Measurements from ENCODE around the gene TTC28. TPM values are rescaled to one million over a fixed set of nuclear protein-coding genes. Genes with fewer than 3 reads are reported as not detected.
"Not testable (repeated sequence)": the region's sequence is repeated elsewhere in the genome, so short reads cannot be mapped to it uniquely, and the experiment has no call there.

The TTC28 gene
- total RNA-seq, 1 experiment from 2014 or later, result not detected

- no peak for TF ChIP-seq CTCF (IDR thresholded peaks at IDR 0.05; ENCODE audit: unreplicated experiment)
- ChIA-PET CTCF (interaction anchor here (0.8 to 1.4 kb wide), 2 partner anchors 13 to 49 kb away, joined by 3 to 4 read pairs; no protein-coding TSS in a partner anchor), POLR2A (interaction anchor here (0.5 kb wide), 1 partner anchor 9 kb away, joined by 3 read pairs; no protein-coding TSS in a partner anchor)
- no TSS peak for BruUV-seq (replicated peaks)
- no peaks in the 10 kb centered on the region for H3K4me1 Mint-ChIP-seq (ENCODE audit: insufficient read depth, unreplicated experiment)
- no peaks in the 10 kb centered on the region for H3K9me3 Mint-ChIP-seq (ENCODE audit: unreplicated experiment)
- no peak for DNase-seq (ENCODE audit: unreplicated experiment)
- no peak overlapping the region for H3K4me3 Mint-ChIP-seq (ENCODE audit: unreplicated experiment)
- intact Hi-C loops (cut with micrococcal nuclease), result no loop called here
- H3K27me3 Mint-ChIP-seq (ENCODE audit: insufficient read depth, unreplicated experiment), result peaks cover 65% of the 10 kb centered on the region
- H3K36me3 Mint-ChIP-seq (ENCODE audit: insufficient read depth, unreplicated experiment), result no peaks in the 10 kb centered on the region
- H3K27ac Mint-ChIP-seq (ENCODE audit: low read depth, unreplicated experiment), result no peak overlapping the region
These were observed 616.0 kb downstream of the TTC28 start for GRCh38 chr22:28063656-28064055.

GRCh38 chr22:28060594-28060993, 619.0 kb downstream of the TTC28 start:
- H3K9me3 Mint-ChIP-seq (ENCODE audit: unreplicated experiment); H3K36me3 Mint-ChIP-seq (ENCODE audit: insufficient read depth, unreplicated experiment); BruUV-seq (replicated peaks); H3K4me3 Mint-ChIP-seq (ENCODE audit: unreplicated experiment); DNase-seq (ENCODE audit: unreplicated experiment); POLR2A ChIA-PET; intact Hi-C loops (cut with micrococcal nuclease); H3K27ac Mint-ChIP-seq (ENCODE audit: low read depth, unreplicated experiment); H3K4me1 Mint-ChIP-seq (ENCODE audit: insufficient read depth, unreplicated experiment): not testable (repeated sequence)
- CTCF ChIA-PET, result interaction anchor here (0.7 kb wide), 1 partner anchor 46 kb away, joined by 3 read pairs; no protein-coding TSS in a partner anchor
- peaks cover 58% of the 10 kb centered on the region for H3K27me3 Mint-ChIP-seq (ENCODE audit: insufficient read depth, unreplicated experiment)

DNA sequence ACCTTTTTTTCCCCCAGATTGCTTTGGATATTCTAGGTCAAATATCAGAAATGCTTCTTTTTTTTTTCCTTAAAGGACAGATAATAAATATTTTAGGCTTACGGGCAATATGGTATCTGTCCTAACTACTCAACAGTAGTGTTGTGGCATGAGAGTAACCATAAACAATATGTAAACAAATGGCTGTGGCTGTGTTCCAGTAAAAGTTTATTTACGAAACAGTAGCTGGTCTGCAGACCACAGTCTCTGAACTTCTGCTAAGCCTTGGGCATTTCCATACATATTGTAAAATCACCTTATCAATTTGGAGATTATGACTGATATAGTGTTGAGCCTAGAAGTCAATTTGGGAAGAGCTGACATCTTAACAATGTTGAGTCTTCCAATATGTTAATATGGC, 621.6 kb downstream of the TTC28 start:
- POLR2A ChIA-PET, result interaction anchor here (0.6 to 0.7 kb wide), 3 partner anchors 74 to 883 kb away, joined by 3 to 4 read pairs (median 3); no protein-coding TSS in a partner anchor
- CTCF ChIA-PET, result no interaction called here

DNA sequence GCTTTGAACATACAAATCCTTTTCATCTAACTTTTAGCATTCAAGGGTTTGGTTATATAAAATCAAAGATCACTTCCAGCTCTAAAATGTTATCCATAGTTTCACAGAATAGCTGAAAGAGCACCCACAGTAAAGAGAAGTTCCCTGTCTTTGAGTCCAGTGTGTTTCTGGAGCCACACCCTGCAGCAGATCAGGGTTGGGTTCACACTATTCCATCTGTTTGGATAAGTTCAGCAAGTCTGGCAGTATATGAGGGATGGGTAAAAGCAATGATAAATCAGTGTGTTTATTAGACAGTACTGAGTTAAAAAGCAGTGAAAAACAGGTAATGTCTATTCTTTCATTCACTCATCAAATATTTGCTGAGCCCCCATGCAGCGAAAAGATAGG, 624.8 kb downstream of the TTC28 start:
- no peaks in the 10 kb centered on the region for H3K36me3 Mint-ChIP-seq (ENCODE audit: insufficient read depth, unreplicated experiment)

More for the DNA sequence above, 621.6 kb downstream of the TTC28 start:
- no peak overlapping the region for H3K27ac Mint-ChIP-seq (ENCODE audit: low read depth, unreplicated experiment)
- H3K36me3 Mint-ChIP-seq (ENCODE audit: insufficient read depth, unreplicated experiment), result no peaks in the 10 kb centered on the region
- H3K27me3 Mint-ChIP-seq (ENCODE audit: insufficient read depth, unreplicated experiment), result peaks cover 55% of the 10 kb centered on the region
- no peak overlapping the region for H3K4me3 Mint-ChIP-seq (ENCODE audit: unreplicated experiment)
- no peak for DNase-seq (ENCODE audit: unreplicated experiment)
- no peak for TF ChIP-seq CTCF (IDR thresholded peaks at IDR 0.05; ENCODE audit: unreplicated experiment)
- BruUV-seq (replicated peaks), result no TSS peak
- no peaks in the 10 kb centered on the region for H3K9me3 Mint-ChIP-seq (ENCODE audit: unreplicated experiment)
- intact Hi-C loops (cut with micrococcal nuclease), result loop anchor here (10.0 kb wide), 1 partner anchor 387 kb away; no protein-coding TSS in a partner anchor
- no peaks in the 10 kb centered on the region for H3K4me1 Mint-ChIP-seq (ENCODE audit: insufficient read depth, unreplicated experiment)

More for the DNA sequence above, 624.8 kb downstream of the TTC28 start:
- H3K4me3 Mint-ChIP-seq (ENCODE audit: unreplicated experiment), result no peak overlapping the region
- no peak for TF ChIP-seq CTCF (IDR thresholded peaks at IDR 0.05; ENCODE audit: unreplicated experiment)
- intact Hi-C loops (cut with micrococcal nuclease), result loop anchor here (5.0 to 10.0 kb wide), 2 partner anchors 390 to 772 kb away; no protein-coding TSS in a partner anchor
- ChIA-PET POLR2A (interaction anchor here (2.0 kb wide), 1 partner anchor 537 kb away, joined by 5 read pairs; no protein-coding TSS in a partner anchor), CTCF (interaction anchor here (0.7 to 9.7 kb wide), 3 partner anchors 14 to 1199 kb away, joined by 4 to 139 read pairs (median 29); no protein-coding TSS in a partner anchor)
- H3K9me3 Mint-ChIP-seq (ENCODE audit: unreplicated experiment), result no peaks in the 10 kb centered on the region
- no TSS peak for BruUV-seq (replicated peaks)
- no peak overlapping the region for H3K27ac Mint-ChIP-seq (ENCODE audit: low read depth, unreplicated experiment)
- H3K27me3 Mint-ChIP-seq (ENCODE audit: insufficient read depth, unreplicated experiment), result peaks cover 58% of the 10 kb centered on the region
- DNase-seq (ENCODE audit: unreplicated experiment), result no peak
- H3K4me1 Mint-ChIP-seq (ENCODE audit: insufficient read depth, unreplicated experiment), result no peaks in the 10 kb centered on the region
